HepG2 (cell line): ENCODE data around the gene KBTBD3. TPM values are rescaled to one million over a fixed set of nuclear protein-coding genes. Genes with fewer than 3 reads are reported as not detected.

Source experiments
- HMGA1 ChIP-seq: sonication (generic); formaldehyde crosslinking; conservative IDR thresholded peaks from 2 replicates; pipeline ENCODE4 v1.4.0; 2020; ENCODE audit warnings: missing genetic modification reagents
- MAF1 ChIP-seq: sonication (generic); formaldehyde crosslinking; IDR thresholded peaks from 2 replicates; pipeline ENCODE4 v1.5.0; 2020; ENCODE audit warnings: missing genetic modification reagents, borderline replicate concordance
- PHF20 ChIP-seq: sonication (generic); formaldehyde crosslinking; IDR thresholded peaks from 2 replicates; pipeline ENCODE4 v1.5.0; 2020; ENCODE audit warnings: mild to moderate bottlenecking, missing genetic modification reagents
- RBAK ChIP-seq: sonication (generic); formaldehyde crosslinking; IDR thresholded peaks from 2 replicates; pipeline ENCODE4 v1.5.1; 2020; ENCODE audit warnings: mild to moderate bottlenecking, missing genetic modification reagents
- ZBTB7A ChIP-seq: sonication (generic); formaldehyde crosslinking; IDR thresholded peaks from 2 replicates; pipeline ENCODE4 v1.8.0; 2022; ENCODE audit warnings: mild to moderate bottlenecking, missing genetic modification reagents
- ZNF737 ChIP-seq: sonication (generic); formaldehyde crosslinking; IDR thresholded peaks from 2 replicates; pipeline ENCODE4 v1.5.0; 2020; ENCODE audit warnings: missing genetic modification reagents, mild to moderate bottlenecking, borderline replicate concordance
- polyA plus RNA-seq, 8 experiments: library from polyadenylated mRNA; depleted of rRNA in 3 of 8; stranded (reverse) in 7 of 8; unstranded in 1 of 8; fragments of >200 nt; fragmentation: Illumina TruSeq in 4 of 8; extraction: Trizol in 4 of 8; gene quantifications; 2 replicates each; pipeline versions ENCODE4 v1.2.1 to v1.2.3, GENCODE V29; 2011 to 2016; ENCODE audit warnings: low read depth in 4 of 8, missing spikeins in 1 of 8, mixed read lengths in 1 of 8; ENCODE audit not compliant: insufficient read depth in 1 of 8
- total RNA-seq, 5 experiments: library from RNA; depleted of rRNA; stranded (reverse); fragments of >200 nt; fragmentation: Illumina TruSeq; extraction: Trizol; gene quantifications; 2 replicates each; pipeline ENCODE4 v1.2.3, GENCODE V29; 2016; ENCODE audit warnings: low read depth in 1 of 5
- TF ChIP-seq, protein P1 (sequence below): sonication (generic); formaldehyde crosslinking; IDR thresholded peaks from 2 replicates; pipeline ENCODE4 v1.4.0; 2020; ENCODE audit warnings: missing genetic modification reagents
- TF ChIP-seq, protein P2 (sequence below): sonication (generic); IDR thresholded peaks from 2 replicates; pipeline ENCODE4 v1.6.1; 2016; ENCODE audit warnings: low read depth, borderline replicate concordance
- TF ChIP-seq, protein P3 (sequence below): sonication (generic); formaldehyde crosslinking; IDR thresholded peaks from 2 replicates; pipeline ENCODE4 v1.8.1; 2023; ENCODE audit warnings: mild to moderate bottlenecking, moderate library complexity, missing genetic modification reagents
- TF ChIP-seq, protein P4 (sequence below): sonication (generic); formaldehyde crosslinking; IDR thresholded peaks from 2 replicates; pipeline ENCODE4 v1.5.1; 2020; ENCODE audit warnings: mild to moderate bottlenecking, moderate library complexity, missing genetic modification reagents
- TF ChIP-seq, protein P5 (sequence below): sonication (generic); formaldehyde crosslinking; IDR thresholded peaks from 2 replicates; pipeline ENCODE4 v1.5.1; 2020; ENCODE audit warnings: mild to moderate bottlenecking, missing genetic modification reagents, moderate library complexity
- TF ChIP-seq, protein P6 (sequence below): sonication (generic); formaldehyde crosslinking; IDR thresholded peaks from 2 replicates; pipeline ENCODE4 v1.5.1; 2020; ENCODE audit warnings: missing genetic modification reagents, mild to moderate bottlenecking, borderline replicate concordance
- TF ChIP-seq, protein P7 (sequence below), 2 experiments: fragments of 450-650 bp in 1 of 2; sonication (generic) in 1 of 2; formaldehyde crosslinking; IDR thresholded peaks; 2 replicates each; pipeline versions ENCODE4 v1.5.0 to v1.8.0; 2020 to 2022; ENCODE audit warnings: mild to moderate bottlenecking in 1 of 2, missing genetic modification reagents in 1 of 2

KBTBD3 gene
- total and polyA plus RNA-seq, 2 of the 13 experiments (the other 11 are each of a cell fraction or from before 2014, with no cell fraction given) = 1.8 to 7.4 TPM

DNA sequence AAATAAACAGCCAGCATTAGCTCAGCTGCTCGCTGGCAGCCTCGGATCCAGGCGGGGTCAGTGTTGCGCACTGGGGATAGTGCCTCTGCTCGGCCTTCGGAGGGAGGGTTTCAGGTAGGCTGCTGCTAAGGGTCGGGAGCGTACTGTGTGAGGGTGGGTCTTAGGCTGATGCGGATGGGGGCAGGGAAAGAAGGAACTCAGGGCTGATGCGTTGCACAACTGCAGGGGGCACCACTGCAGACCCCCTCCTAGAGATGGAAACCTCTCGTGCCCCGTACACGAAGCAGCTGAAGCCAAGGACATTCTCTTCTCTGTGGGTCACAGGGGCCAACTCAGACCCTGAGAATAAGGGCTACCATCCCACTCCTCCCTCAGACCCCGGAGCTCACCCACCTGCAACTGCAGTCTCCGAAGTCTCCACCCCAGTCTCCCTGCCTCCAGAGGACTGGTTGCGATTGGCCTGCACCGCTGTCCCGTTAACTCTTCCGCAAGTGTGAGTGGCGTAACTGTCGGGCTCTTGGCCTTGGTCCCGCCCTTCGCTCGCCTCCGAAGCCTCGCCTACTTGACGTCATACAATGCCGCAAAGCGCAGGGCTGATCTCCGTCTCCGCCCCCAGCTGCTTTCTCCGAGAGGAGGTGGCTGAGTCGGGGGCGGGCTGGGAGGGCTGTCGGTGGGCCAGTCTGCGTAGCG, at the start of gene KBTBD3 (continued):
- TF ChIP-seq, protein P1, sequence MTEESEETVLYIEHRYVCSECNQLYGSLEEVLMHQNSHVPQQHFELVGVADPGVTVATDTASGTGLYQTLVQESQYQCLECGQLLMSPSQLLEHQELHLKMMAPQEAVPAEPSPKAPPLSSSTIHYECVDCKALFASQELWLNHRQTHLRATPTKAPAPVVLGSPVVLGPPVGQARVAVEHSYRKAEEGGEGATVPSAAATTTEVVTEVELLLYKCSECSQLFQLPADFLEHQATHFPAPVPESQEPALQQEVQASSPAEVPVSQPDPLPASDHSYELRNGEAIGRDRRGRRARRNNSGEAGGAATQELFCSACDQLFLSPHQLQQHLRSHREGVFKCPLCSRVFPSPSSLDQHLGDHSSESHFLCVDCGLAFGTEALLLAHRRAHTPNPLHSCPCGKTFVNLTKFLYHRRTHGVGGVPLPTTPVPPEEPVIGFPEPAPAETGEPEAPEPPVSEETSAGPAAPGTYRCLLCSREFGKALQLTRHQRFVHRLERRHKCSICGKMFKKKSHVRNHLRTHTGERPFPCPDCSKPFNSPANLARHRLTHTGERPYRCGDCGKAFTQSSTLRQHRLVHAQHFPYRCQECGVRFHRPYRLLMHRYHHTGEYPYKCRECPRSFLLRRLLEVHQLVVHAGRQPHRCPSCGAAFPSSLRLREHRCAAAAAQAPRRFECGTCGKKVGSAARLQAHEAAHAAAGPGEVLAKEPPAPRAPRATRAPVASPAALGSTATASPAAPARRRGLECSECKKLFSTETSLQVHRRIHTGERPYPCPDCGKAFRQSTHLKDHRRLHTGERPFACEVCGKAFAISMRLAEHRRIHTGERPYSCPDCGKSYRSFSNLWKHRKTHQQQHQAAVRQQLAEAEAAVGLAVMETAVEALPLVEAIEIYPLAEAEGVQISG (CRISPR knock-in tag) = peak; percentile 40; the same call in 1 of the 2 replicates
- TF ChIP-seq, protein P2, sequence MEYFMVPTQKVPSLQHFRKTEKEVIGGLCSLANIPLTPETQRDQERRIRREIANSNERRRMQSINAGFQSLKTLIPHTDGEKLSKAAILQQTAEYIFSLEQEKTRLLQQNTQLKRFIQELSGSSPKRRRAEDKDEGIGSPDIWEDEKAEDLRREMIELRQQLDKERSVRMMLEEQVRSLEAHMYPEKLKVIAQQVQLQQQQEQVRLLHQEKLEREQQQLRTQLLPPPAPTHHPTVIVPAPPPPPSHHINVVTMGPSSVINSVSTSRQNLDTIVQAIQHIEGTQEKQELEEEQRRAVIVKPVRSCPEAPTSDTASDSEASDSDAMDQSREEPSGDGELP = peak; percentile 80; the same call in 1 of the 2 replicates
- no peak for TF ChIP-seq RBAK (CRISPR knock-in tag)
- TF ChIP-seq, protein P3, sequence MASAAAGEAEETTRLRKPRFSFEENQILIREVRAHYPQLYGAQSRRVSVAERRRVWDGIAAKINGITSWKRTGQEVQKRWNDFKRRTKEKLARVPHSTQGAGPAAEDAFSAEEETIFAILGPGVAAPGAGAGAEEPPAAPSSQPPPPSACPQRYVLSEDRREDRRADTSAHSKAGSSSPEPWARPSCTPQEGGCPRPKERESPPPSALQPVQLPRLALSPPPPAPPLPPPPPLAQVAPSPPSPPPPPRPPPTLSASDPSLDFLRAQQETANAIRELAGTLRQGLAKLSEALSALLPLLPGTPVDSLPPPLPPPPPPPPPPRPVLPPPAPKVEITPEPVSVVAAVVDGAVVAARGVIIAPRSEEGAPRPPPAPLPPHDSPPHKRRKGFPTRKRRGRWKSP = no peak
- TF ChIP-seq MAF1 = 0 out of 2 replicates have a peak, but pooled peaks have one; percentile 21
- TF ChIP-seq, protein P4, sequence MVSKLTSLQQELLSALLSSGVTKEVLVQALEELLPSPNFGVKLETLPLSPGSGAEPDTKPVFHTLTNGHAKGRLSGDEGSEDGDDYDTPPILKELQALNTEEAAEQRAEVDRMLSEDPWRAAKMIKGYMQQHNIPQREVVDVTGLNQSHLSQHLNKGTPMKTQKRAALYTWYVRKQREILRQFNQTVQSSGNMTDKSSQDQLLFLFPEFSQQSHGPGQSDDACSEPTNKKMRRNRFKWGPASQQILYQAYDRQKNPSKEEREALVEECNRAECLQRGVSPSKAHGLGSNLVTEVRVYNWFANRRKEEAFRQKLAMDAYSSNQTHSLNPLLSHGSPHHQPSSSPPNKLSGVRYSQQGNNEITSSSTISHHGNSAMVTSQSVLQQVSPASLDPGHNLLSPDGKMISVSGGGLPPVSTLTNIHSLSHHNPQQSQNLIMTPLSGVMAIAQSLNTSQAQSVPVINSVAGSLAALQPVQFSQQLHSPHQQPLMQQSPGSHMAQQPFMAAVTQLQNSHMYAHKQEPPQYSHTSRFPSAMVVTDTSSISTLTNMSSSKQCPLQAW (CRISPR knock-in tag) = peak; percentile 53; the same call in 1 of the 2 replicates
- TF ChIP-seq, protein P5, sequence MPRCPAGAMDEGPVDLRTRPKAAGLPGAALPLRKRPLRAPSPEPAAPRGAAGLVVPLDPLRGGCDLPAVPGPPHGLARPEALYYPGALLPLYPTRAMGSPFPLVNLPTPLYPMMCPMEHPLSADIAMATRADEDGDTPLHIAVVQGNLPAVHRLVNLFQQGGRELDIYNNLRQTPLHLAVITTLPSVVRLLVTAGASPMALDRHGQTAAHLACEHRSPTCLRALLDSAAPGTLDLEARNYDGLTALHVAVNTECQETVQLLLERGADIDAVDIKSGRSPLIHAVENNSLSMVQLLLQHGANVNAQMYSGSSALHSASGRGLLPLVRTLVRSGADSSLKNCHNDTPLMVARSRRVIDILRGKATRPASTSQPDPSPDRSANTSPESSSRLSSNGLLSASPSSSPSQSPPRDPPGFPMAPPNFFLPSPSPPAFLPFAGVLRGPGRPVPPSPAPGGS (CRISPR knock-in tag) = 0 out of 2 replicates have a peak, but pooled peaks have one; percentile 40
- no peak for TF ChIP-seq HMGA1 (CRISPR knock-in tag)
- TF ChIP-seq ZNF737 = no peak; the same call in 1 of the 2 replicates
- TF ChIP-seq PHF20 (CRISPR knock-in tag) = peak; percentile 56
- TF ChIP-seq, protein P6, sequence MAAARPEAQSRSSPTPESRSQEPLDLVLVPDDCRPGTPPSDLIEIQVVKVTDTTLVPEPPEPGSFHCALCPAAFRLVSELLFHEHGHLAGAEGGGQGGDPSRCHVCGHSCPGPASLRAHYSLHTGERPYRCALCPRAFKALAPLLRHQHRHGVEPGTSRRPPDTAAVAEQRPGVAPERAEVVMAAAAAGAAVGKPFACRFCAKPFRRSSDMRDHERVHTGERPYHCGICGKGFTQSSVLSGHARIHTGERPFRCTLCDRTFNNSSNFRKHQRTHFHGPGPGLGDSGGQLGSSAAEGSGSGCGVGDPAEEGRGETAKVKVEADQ = no peak; the same call in 1 of the 2 replicates
- TF ChIP-seq, protein P7, sequence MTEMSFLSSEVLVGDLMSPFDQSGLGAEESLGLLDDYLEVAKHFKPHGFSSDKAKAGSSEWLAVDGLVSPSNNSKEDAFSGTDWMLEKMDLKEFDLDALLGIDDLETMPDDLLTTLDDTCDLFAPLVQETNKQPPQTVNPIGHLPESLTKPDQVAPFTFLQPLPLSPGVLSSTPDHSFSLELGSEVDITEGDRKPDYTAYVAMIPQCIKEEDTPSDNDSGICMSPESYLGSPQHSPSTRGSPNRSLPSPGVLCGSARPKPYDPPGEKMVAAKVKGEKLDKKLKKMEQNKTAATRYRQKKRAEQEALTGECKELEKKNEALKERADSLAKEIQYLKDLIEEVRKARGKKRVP (CRISPR knock-in tag; IDR thresholded peaks at IDR 0.05) = 0 out of 4 replicates have a peak, but pooled peaks of 1 of the 2 experiments have one; percentile 16
- TF ChIP-seq ZBTB7A = peak; percentile 93
